ENCODE data around the gene OOSP2.

DNA sequence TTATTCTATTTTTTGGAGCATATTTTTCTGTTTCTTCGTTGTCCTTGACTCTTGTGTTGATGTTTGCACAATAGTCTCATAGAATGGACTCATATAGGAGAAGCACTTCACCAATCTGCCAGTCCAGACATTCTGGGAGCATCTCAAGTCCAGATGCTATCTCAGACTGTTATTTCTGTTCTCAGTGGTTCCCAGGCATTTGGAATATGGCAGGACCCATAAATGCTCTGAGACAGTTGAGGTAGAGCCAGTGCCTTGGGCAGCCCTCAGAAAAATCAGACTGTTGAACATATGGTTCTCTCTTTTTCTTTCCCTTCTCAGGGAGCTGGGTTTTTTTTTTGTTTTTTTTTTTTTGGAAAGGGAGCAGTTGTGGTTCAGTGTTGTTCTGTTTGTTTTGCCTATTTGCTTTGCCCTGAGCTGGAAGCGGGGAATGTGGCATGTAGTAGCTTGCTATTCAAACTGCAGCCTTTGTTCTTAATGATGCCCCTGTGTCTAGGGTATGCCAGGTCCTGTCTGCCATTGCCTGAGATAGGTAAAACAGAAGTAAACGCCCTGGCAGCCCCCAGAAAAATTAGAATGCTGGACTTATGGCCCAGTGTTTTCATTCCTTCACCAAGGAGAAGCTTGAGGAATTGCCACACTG is 44.5 kb downstream of the OOSP2 start:
- TF ChIP-seq, protein P1, sequence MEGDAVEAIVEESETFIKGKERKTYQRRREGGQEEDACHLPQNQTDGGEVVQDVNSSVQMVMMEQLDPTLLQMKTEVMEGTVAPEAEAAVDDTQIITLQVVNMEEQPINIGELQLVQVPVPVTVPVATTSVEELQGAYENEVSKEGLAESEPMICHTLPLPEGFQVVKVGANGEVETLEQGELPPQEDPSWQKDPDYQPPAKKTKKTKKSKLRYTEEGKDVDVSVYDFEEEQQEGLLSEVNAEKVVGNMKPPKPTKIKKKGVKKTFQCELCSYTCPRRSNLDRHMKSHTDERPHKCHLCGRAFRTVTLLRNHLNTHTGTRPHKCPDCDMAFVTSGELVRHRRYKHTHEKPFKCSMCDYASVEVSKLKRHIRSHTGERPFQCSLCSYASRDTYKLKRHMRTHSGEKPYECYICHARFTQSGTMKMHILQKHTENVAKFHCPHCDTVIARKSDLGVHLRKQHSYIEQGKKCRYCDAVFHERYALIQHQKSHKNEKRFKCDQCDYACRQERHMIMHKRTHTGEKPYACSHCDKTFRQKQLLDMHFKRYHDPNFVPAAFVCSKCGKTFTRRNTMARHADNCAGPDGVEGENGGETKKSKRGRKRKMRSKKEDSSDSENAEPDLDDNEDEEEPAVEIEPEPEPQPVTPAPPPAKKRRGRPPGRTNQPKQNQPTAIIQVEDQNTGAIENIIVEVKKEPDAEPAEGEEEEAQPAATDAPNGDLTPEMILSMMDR (IDR thresholded peaks at IDR 0.05; ENCODE audit: insufficient read depth, low read length): no peak
- TF ChIP-seq POLR2AphosphoS5 (IDR thresholded peaks at IDR 0.05; ENCODE audit: low read depth): no peak
- TF ChIP-seq REST (IDR thresholded peaks at IDR 0.05; ENCODE audit: insufficient replicate concordance, low read depth): no peak
- no peak for TF ChIP-seq SPI1 (IDR thresholded peaks at IDR 0.05; ENCODE audit: borderline replicate concordance, low read depth)
- no peak for TF ChIP-seq GABPA (IDR thresholded peaks at IDR 0.05; ENCODE audit: low read depth)

All from HL-60 (cell line).